IMR-90 (cell line): ENCODE measurements around the gene ADRA2A. TPM values are rescaled to one million over a fixed set of nuclear protein-coding genes. Genes with fewer than 3 reads are reported as not detected.

Source experiments
- ATAC-seq: fragments of 200-7000 bp; cut with Tn5 transposase; 2 replicates; pipeline ENCODE4 v1.9.1; 2020; ENCODE audit warnings: low read depth, mild to moderate bottlenecking, moderate library complexity
- BruUV-seq: library from RNA; stranded (reverse); fragments of 400-500 nt; replicated peaks from 2 replicates; lab custom pipeline; 2021; lab: Mats Ljungman, UMichigan
- CTCF ChIA-PET: fragments of 300-600 bp; formaldehyde crosslinking; extraction: SDS; loops from one replicate; lab custom pipeline; 2021; ENCODE audit warnings: antibody characterized with exemption; lab: Yijun Ruan, JAX
- POLR2A ChIA-PET: fragments of 300-600 bp; sonication (Branson Sonifier 250); formaldehyde crosslinking; loops from one replicate; lab custom pipeline; 2022; ENCODE audit warnings: antibody characterized with exemption; ENCODE audit not compliant: unreplicated experiment; lab: Charles Lee
- DNase-seq: peaks from one replicate; pipeline ENCODE4 v3.0.0; 2013
- H2AFZ ChIP-seq: replicated peaks from 2 replicates; pipeline ENCODE3; 2013; ENCODE audit warnings: low read length, mild to moderate bottlenecking; ENCODE audit not compliant: poor library complexity
- H2AK5ac ChIP-seq: 2 replicates; pipeline ENCODE4 v1.6.1; 2013; ENCODE audit warnings: low read depth, low read length, inconsistent platforms
- H2AK9ac ChIP-seq: replicated peaks from 2 replicates; pipeline ENCODE3; 2013; ENCODE audit warnings: mild to moderate bottlenecking, low read depth, low read length, moderate library complexity; ENCODE audit not compliant: poor library complexity
- H2BK120ac ChIP-seq: 2 replicates; pipeline ENCODE4 v1.6.1; 2013; ENCODE audit warnings: low read depth, low read length, inconsistent platforms
- H2BK15ac ChIP-seq: 3 replicates; pipeline ENCODE4 v1.6.1; 2013; ENCODE audit warnings: low read depth, low read length, inconsistent platforms
- H2BK20ac ChIP-seq: 2 replicates; pipeline ENCODE4 v1.6.1; 2013; ENCODE audit warnings: low read depth, mild to moderate bottlenecking, inconsistent platforms, low read length, moderate library complexity
- H2BK5ac ChIP-seq: 2 replicates; pipeline ENCODE4 v1.6.1; 2013; ENCODE audit warnings: mild to moderate bottlenecking, low read depth, low read length, inconsistent platforms; ENCODE audit not compliant: poor library complexity, severe bottlenecking
- H3K14ac ChIP-seq: replicated peaks from 2 replicates; pipeline ENCODE4 v1.6.1; 2013; ENCODE audit warnings: low read depth, low read length, inconsistent platforms
- H3K18ac ChIP-seq: 2 replicates; pipeline ENCODE4 v1.6.1; 2013; ENCODE audit warnings: low read depth, low read length, control low read depth
- H3K23ac ChIP-seq: 2 replicates; pipeline ENCODE4 v1.6.1; 2013; ENCODE audit warnings: low read depth, low read length, inconsistent platforms
- H3K27ac ChIP-seq: 2 replicates; pipeline ENCODE4 v1.5.1; 2013; ENCODE audit warnings: mild to moderate bottlenecking, control low read depth, low read length; ENCODE audit not compliant: insufficient read depth
- H3K27me3 ChIP-seq: 2 replicates; pipeline ENCODE4 v1.6.1; 2013; ENCODE audit warnings: low read length; ENCODE audit not compliant: control insufficient read depth, insufficient read depth
- H3K36me3 ChIP-seq: 2 replicates; pipeline ENCODE4 v1.6.1; 2013; ENCODE audit warnings: low read length, mixed read lengths; ENCODE audit not compliant: control insufficient read depth, insufficient read depth
- H3K4ac ChIP-seq: 2 replicates; pipeline ENCODE4 v1.6.1; 2013; ENCODE audit warnings: low read depth, low read length, inconsistent platforms
- H3K4me1 ChIP-seq: 2 replicates; pipeline ENCODE4 v1.6.1; 2013; ENCODE audit warnings: low read length, mixed read lengths; ENCODE audit not compliant: control insufficient read depth, insufficient read depth
- H3K4me2 ChIP-seq: 2 replicates; pipeline ENCODE4 v1.6.1; 2013; ENCODE audit warnings: low read depth, mild to moderate bottlenecking, control low read depth, low read length, moderate library complexity
- H3K4me3 ChIP-seq: 2 replicates; pipeline ENCODE4 v1.5.1; 2013; ENCODE audit warnings: low read depth, mild to moderate bottlenecking, control low read depth, low read length, moderate library complexity; ENCODE audit not compliant: insufficient read depth
- H3K56ac ChIP-seq: 2 replicates; pipeline ENCODE4 v1.6.1; 2013; ENCODE audit warnings: low read length, inconsistent platforms; ENCODE audit not compliant: insufficient read depth; ENCODE audit errors: extremely low read depth
- H3K79me1 ChIP-seq, 2 experiments: 2 replicates each; pipeline ENCODE4 v1.6.1; 2013; ENCODE audit warnings: low read length in 2 of 2, inconsistent platforms in 1 of 2, low read depth in 1 of 2
- H3K9ac ChIP-seq: 2 replicates; pipeline ENCODE4 v1.6.1; 2013; ENCODE audit warnings: low read depth, low read length, control low read depth
- H3K9me1 ChIP-seq: 2 replicates; pipeline ENCODE4 v1.6.1; 2013; ENCODE audit warnings: low read length, inconsistent platforms; ENCODE audit not compliant: insufficient read depth
- H3K9me3 ChIP-seq: 2 replicates; pipeline ENCODE4 v1.6.1; 2013; ENCODE audit warnings: low read length; ENCODE audit not compliant: control insufficient read depth, insufficient read depth
- H4K20me1 ChIP-seq: 2 replicates; pipeline ENCODE4 v1.6.1; 2013; ENCODE audit warnings: low read length, inconsistent platforms; ENCODE audit not compliant: insufficient read depth
- H4K5ac ChIP-seq: 2 replicates; pipeline ENCODE4 v1.6.1; 2013; ENCODE audit warnings: mild to moderate bottlenecking, low read depth, low read length, control low read depth
- H4K8ac ChIP-seq, 2 experiments: 2 replicates each; pipeline ENCODE4 v1.6.1; 2013; ENCODE audit warnings: low read depth in 2 of 2, low read length in 2 of 2, control low read depth in 1 of 2, inconsistent platforms in 1 of 2
- H4K91ac ChIP-seq: 2 replicates; pipeline ENCODE4 v1.6.1; 2013; ENCODE audit warnings: low read depth, low read length, inconsistent platforms; ENCODE audit not compliant: insufficient read depth
- BHLHE40 ChIP-seq: fragments of 150-350 bp; IDR thresholded peaks from 2 replicates; pipeline ENCODE4 v1.6.1; 2016; ENCODE audit warnings: mild to moderate bottlenecking, low read depth, low read length
- CEBPB ChIP-seq: IDR thresholded peaks from 2 replicates; pipeline ENCODE4 v1.6.1; 2012; ENCODE audit warnings: low read depth, low read length, improper control_type of control experiment
- CHD1 ChIP-seq: IDR thresholded peaks from 2 replicates; pipeline ENCODE4 v1.6.1; 2012; ENCODE audit warnings: low read depth, low read length, improper control_type of control experiment
- FOS ChIP-seq: fragments of 150-350 bp; IDR thresholded peaks from 2 replicates; pipeline ENCODE4 v1.6.1; 2016; ENCODE audit warnings: low read depth, low read length
- MAFK ChIP-seq: IDR thresholded peaks from 2 replicates; pipeline ENCODE4 v1.6.1; 2012; ENCODE audit warnings: low read depth, low read length, improper control_type of control experiment
- MAZ ChIP-seq: IDR thresholded peaks from 2 replicates; pipeline ENCODE4 v1.6.1; 2012; ENCODE audit warnings: low read depth, mild to moderate bottlenecking, low read length, improper control_type of control experiment, moderate library complexity, borderline replicate concordance
- MXI1 ChIP-seq: IDR thresholded peaks from 2 replicates; pipeline ENCODE4 v1.6.1; 2012; ENCODE audit warnings: low read depth, mild to moderate bottlenecking, low read length, moderate library complexity, borderline replicate concordance
- NFE2L2 ChIP-seq: fragments of 150-350 bp; IDR thresholded peaks from 2 replicates; pipeline ENCODE4 v1.6.1; 2016; ENCODE audit warnings: low read depth, mild to moderate bottlenecking, low read length
- POLR2A ChIP-seq: IDR thresholded peaks from 2 replicates; pipeline ENCODE4 v1.6.1; 2012; ENCODE audit warnings: mild to moderate bottlenecking, low read depth, low read length
- RAD21 ChIP-seq: IDR thresholded peaks from 2 replicates; pipeline ENCODE4 v1.6.1; 2012; ENCODE audit warnings: low read length, improper control_type of control experiment
- RCOR1 ChIP-seq: IDR thresholded peaks from 2 replicates; pipeline ENCODE4 v1.6.1; 2012; ENCODE audit warnings: mild to moderate bottlenecking, low read length, improper control_type of control experiment; ENCODE audit not compliant: insufficient replicate concordance
- RFX5 ChIP-seq: IDR thresholded peaks from 2 replicates; pipeline ENCODE4 v1.8.0; 2012; ENCODE audit warnings: low read depth, mild to moderate bottlenecking, low read length, moderate library complexity
- SMC3 ChIP-seq: fragments of 150-350 bp; IDR thresholded peaks from 2 replicates; pipeline ENCODE4 v1.6.1; 2016; ENCODE audit warnings: low read depth, mild to moderate bottlenecking, antibody characterized with exemption, low read length, moderate library complexity
- WGBS, 2 experiments: methylation state at CpG; one replicate each; pipeline versions ENCODE4 v1.1.5 to v1.1.7; 2013; ENCODE audit warnings: missing lambda C conversion rate in 2 of 2; ENCODE audit not compliant: insufficient read length in 1 of 2; ENCODE audit errors: extremely low coverage in 2 of 2; 5-methylcytosine and 5-hydroxymethylcytosine counted together
- dilution Hi-C: fragments of 300-500 bp; cut with HindIII; formaldehyde crosslinking; loops from one replicate; pipeline ENCODE4 v1.14.3; 2018; ENCODE audit warnings: low sequenced_read_pairs; ENCODE audit not compliant: unreplicated experiment
- in situ Hi-C: fragments of 300-500 bp; cut with MboI; formaldehyde crosslinking; loops from 3 replicates; pipeline ENCODE4 v1.14.3; 2019; ENCODE audit warnings: low sequenced_read_pairs, inconsistent platforms, mixed read lengths
- intact Hi-C: fragments of 100-400 bp; cut with micrococcal nuclease; formaldehyde crosslinking; loops from 2 replicates; pipeline ENCODE4 v1.10.0; 2022
- polyA plus RNA-seq, 3 experiments: library from polyadenylated mRNA; depleted of rRNA; stranded (reverse); fragments of >200 nt; gene quantifications; 2 replicates each; pipeline ENCODE4 v1.2.3, GENCODE V29; 2012; ENCODE audit warnings: low replicate concordance in 1 of 3
- total RNA-seq: library from RNA; depleted of rRNA; stranded (reverse); fragments of >200 nt; gene quantifications from 2 replicates; pipeline ENCODE4 v1.2.3, GENCODE V29; 2012
- TF ChIP-seq, protein P1 (sequence below): conservative IDR thresholded peaks from 2 replicates; pipeline ENCODE4 v1.5.1; 2012; ENCODE audit warnings: mild to moderate bottlenecking, low read depth, low read length, improper control_type of control experiment
- TF ChIP-seq, protein P2 (sequence below): fragments of 150-350 bp; IDR thresholded peaks from 2 replicates; pipeline ENCODE4 v1.6.1; 2016; ENCODE audit warnings: low read depth, mild to moderate bottlenecking, low read length, moderate library complexity, borderline replicate concordance
- TF ChIP-seq, protein P3 (sequence below): fragments of 150-350 bp; IDR thresholded peaks from 2 replicates; pipeline ENCODE4 v1.6.1; 2017; ENCODE audit warnings: mild to moderate bottlenecking, antibody characterized with exemption, low read length, low read depth

ADRA2A gene
- total and polyA plus RNA-seq, 2 of the 4 experiments (the other 2 are of a cell fraction) = not detected

DNA sequence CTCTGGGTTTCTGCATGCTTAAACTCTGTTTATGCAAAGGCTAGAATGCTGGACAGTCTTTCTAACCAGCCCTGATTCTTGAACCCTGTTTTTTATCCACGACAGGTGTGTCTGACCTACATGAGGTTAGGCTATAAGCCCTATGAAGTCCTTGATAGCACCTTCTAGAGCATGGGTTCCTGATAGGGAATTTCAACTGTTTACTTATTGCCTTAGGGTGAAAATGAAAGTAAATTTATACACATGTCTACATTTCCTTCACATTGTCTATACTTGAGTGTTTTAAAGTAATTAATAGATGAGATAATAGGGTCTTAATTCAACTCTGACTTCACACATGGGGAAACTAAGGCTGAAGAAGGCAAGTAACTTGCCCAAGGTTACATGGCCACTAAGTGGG is 35.5 kb downstream of the ADRA2A start:
- BruUV-seq = no TSS peak
- no peaks in the 10 kb centered on the region for H3K36me3 ChIP-seq
- ChIA-PET POLR2A (no interaction called here), CTCF (no interaction called here)
- H3K18ac ChIP-seq = no peak overlapping the region
- H3K9ac ChIP-seq = no peak overlapping the region
- H3K9me3 ChIP-seq = no peaks in the 10 kb centered on the region
- no peaks in the 10 kb centered on the region for H3K4me1 ChIP-seq
- TF ChIP-seq MXI1 = no peak
- TF ChIP-seq POLR2A = no peak
- TF ChIP-seq FOS = no peak
- TF ChIP-seq NFE2L2 = no peak
- TF ChIP-seq BHLHE40 = no peak
- TF ChIP-seq RAD21 = no peak
- TF ChIP-seq MAZ = no peak
- TF ChIP-seq, protein P1, sequence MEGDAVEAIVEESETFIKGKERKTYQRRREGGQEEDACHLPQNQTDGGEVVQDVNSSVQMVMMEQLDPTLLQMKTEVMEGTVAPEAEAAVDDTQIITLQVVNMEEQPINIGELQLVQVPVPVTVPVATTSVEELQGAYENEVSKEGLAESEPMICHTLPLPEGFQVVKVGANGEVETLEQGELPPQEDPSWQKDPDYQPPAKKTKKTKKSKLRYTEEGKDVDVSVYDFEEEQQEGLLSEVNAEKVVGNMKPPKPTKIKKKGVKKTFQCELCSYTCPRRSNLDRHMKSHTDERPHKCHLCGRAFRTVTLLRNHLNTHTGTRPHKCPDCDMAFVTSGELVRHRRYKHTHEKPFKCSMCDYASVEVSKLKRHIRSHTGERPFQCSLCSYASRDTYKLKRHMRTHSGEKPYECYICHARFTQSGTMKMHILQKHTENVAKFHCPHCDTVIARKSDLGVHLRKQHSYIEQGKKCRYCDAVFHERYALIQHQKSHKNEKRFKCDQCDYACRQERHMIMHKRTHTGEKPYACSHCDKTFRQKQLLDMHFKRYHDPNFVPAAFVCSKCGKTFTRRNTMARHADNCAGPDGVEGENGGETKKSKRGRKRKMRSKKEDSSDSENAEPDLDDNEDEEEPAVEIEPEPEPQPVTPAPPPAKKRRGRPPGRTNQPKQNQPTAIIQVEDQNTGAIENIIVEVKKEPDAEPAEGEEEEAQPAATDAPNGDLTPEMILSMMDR = no peak
- TF ChIP-seq SMC3 = no peak
- no peak for TF ChIP-seq RFX5
- TF ChIP-seq RCOR1 = no peak
- no peak for TF ChIP-seq MAFK
- TF ChIP-seq CHD1 = no peak
- TF ChIP-seq, protein P2, sequence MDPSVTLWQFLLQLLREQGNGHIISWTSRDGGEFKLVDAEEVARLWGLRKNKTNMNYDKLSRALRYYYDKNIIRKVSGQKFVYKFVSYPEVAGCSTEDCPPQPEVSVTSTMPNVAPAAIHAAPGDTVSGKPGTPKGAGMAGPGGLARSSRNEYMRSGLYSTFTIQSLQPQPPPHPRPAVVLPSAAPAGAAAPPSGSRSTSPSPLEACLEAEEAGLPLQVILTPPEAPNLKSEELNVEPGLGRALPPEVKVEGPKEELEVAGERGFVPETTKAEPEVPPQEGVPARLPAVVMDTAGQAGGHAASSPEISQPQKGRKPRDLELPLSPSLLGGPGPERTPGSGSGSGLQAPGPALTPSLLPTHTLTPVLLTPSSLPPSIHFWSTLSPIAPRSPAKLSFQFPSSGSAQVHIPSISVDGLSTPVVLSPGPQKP = no peak
- TF ChIP-seq CEBPB = no peak
- TF ChIP-seq, protein P3, sequence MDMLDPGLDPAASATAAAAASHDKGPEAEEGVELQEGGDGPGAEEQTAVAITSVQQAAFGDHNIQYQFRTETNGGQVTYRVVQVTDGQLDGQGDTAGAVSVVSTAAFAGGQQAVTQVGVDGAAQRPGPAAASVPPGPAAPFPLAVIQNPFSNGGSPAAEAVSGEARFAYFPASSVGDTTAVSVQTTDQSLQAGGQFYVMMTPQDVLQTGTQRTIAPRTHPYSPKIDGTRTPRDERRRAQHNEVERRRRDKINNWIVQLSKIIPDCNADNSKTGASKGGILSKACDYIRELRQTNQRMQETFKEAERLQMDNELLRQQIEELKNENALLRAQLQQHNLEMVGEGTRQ = no peak
- no CpG with 5 or more reads among the region's 1 CpG for WGBS, 2 experiments
- in situ Hi-C loops (no loop called here), dilution Hi-C loops (no loop called here), intact Hi-C loops (no loop called here)
- H3K23ac ChIP-seq = no peak overlapping the region
- no peak overlapping the region for H2BK20ac ChIP-seq
- no peak overlapping the region for H2AK9ac ChIP-seq
- H4K8ac ChIP-seq = no peak overlapping the region
- no peak overlapping the region for H4K5ac ChIP-seq
- H3K9me1 ChIP-seq = no peaks in the 10 kb centered on the region
- H4K91ac ChIP-seq = no peak overlapping the region
- no peak overlapping the region for H3K27ac ChIP-seq
- H2BK5ac ChIP-seq = no peak overlapping the region
- no peaks in the 10 kb centered on the region for H4K20me1 ChIP-seq
- no peak overlapping the region for H2AK5ac ChIP-seq
- no peak overlapping the region for H2BK15ac ChIP-seq
- H2AFZ ChIP-seq = no peak overlapping the region
- no peak overlapping the region for H3K4ac ChIP-seq
- DNase-seq (no peak), ATAC-seq (no peak)
- H3K79me1 ChIP-seq = no peaks in the 10 kb centered on the region
- no peak overlapping the region for H3K4me3 ChIP-seq
- no peak overlapping the region for H2BK120ac ChIP-seq
- H3K27me3 ChIP-seq = no peaks in the 10 kb centered on the region
- no peak overlapping the region for H3K4me2 ChIP-seq
- no peak overlapping the region for H3K56ac ChIP-seq
- H3K14ac ChIP-seq = no peak overlapping the region
